ENCODE data around the gene ATP6V0D1. TPM values are rescaled to one million over a fixed set of nuclear protein-coding genes. Genes with fewer than 3 reads are reported as not detected.
A peak's percentile ranks its signal among the peaks of the same experiment; 100 is the strongest.

ATP6V0D1 gene
- total RNA-seq, 2 experiments from 2014 or later: 41.8 to 48.8 TPM

GRCh38 chr16:67454104-67454503, 26.9 kb downstream of the ATP6V0D1 start:
- H3K27ac Mint-ChIP-seq: no peak overlapping the region
- POLR2A ChIA-PET: no interaction called here
- H3K4me1 Mint-ChIP-seq: peaks cover 20% of the 10 kb centered on the region
- no peaks in the 10 kb centered on the region for H3K9me3 Mint-ChIP-seq
- no peaks in the 10 kb centered on the region for H3K27me3 Mint-ChIP-seq
- H3K36me3 Mint-ChIP-seq: peaks cover 3% of the 10 kb centered on the region
- no peak for ATAC-seq (ENCODE audit: low read depth)
- H3K4me3 Mint-ChIP-seq: no peak overlapping the region
- no peak for DNase-seq

- ATAC-seq (ENCODE audit: low read depth) (no peak), DNase-seq (no peak)
- POLR2A ChIA-PET: no interaction called here
- peaks cover 3% of the 10 kb centered on the region for H3K36me3 Mint-ChIP-seq
- H3K4me3 Mint-ChIP-seq: no peak overlapping the region
- no peaks in the 10 kb centered on the region for H3K9me3 Mint-ChIP-seq
- H3K27ac Mint-ChIP-seq: no peak overlapping the region
- peaks cover 13% of the 10 kb centered on the region for H3K4me1 Mint-ChIP-seq
- H3K27me3 Mint-ChIP-seq: no peaks in the 10 kb centered on the region
These were observed 29.1 kb downstream of the ATP6V0D1 start for GRCh38 chr16:67451704-67452435.

- Mint-ChIP-seq H3K27ac (peak overlapping the region; percentile 54), H3K27me3 (no peaks in the 10 kb centered on the region), H3K4me3 (no peak overlapping the region), H3K36me3 (peaks cover 6% of the 10 kb centered on the region), H3K4me1 (peaks cover 7% of the 10 kb centered on the region), H3K9me3 (no peaks in the 10 kb centered on the region)
- DNase-seq: no peak
- no peak for ATAC-seq (ENCODE audit: low read depth)
- POLR2A ChIA-PET: no interaction called here
These were observed 29.8 kb downstream of the ATP6V0D1 start for GRCh38 chr16:67451061-67451703.

GRCh38 chr16:67449739-67450138, 31.2 kb downstream of the ATP6V0D1 start:
- peaks cover 6% of the 10 kb centered on the region for H3K36me3 Mint-ChIP-seq
- H3K27me3 Mint-ChIP-seq: no peaks in the 10 kb centered on the region
- no peak overlapping the region for H3K27ac Mint-ChIP-seq
- no peak overlapping the region for H3K4me3 Mint-ChIP-seq
- ATAC-seq (ENCODE audit: low read depth): no peak
- no peaks in the 10 kb centered on the region for H3K4me1 Mint-ChIP-seq
- no peaks in the 10 kb centered on the region for H3K9me3 Mint-ChIP-seq
- no peak for DNase-seq
- POLR2A ChIA-PET: no interaction called here

GRCh38 chr16:67449336-67449735, 31.6 kb downstream of the ATP6V0D1 start:
- Mint-ChIP-seq H3K4me3 (no peak overlapping the region), H3K36me3 (peaks cover 6% of the 10 kb centered on the region), H3K27ac (no peak overlapping the region), H3K9me3 (no peaks in the 10 kb centered on the region), H3K27me3 (no peaks in the 10 kb centered on the region), H3K4me1 (no peaks in the 10 kb centered on the region)
- ATAC-seq (ENCODE audit: low read depth): no peak
- POLR2A ChIA-PET: no interaction called here
- DNase-seq: no peak

- no peak for DNase-seq
- no peaks in the 10 kb centered on the region for H3K4me1 Mint-ChIP-seq
- H3K27ac Mint-ChIP-seq: no peak overlapping the region
- no peak overlapping the region for H3K4me3 Mint-ChIP-seq
- no peak for ATAC-seq (ENCODE audit: low read depth)
- POLR2A ChIA-PET: interaction anchor here (0.6 kb wide), 1 partner anchor 298 kb away, joined by 3 read pairs; the partner anchor contains the start of gene B3GNT9
- H3K27me3 Mint-ChIP-seq: no peaks in the 10 kb centered on the region
- no peaks in the 10 kb centered on the region for H3K9me3 Mint-ChIP-seq
- peaks cover 6% of the 10 kb centered on the region for H3K36me3 Mint-ChIP-seq
These were observed 32.4 kb downstream of the ATP6V0D1 start for GRCh38 chr16:67448580-67448979.

- DNase-seq (peak; percentile 76), ATAC-seq (ENCODE audit: low read depth) (peak; percentile 74)
- no peaks in the 10 kb centered on the region for H3K4me1 Mint-ChIP-seq
- no peaks in the 10 kb centered on the region for H3K9me3 Mint-ChIP-seq
- peaks cover 6% of the 10 kb centered on the region for H3K36me3 Mint-ChIP-seq
- no peaks in the 10 kb centered on the region for H3K27me3 Mint-ChIP-seq
- no peak overlapping the region for H3K4me3 Mint-ChIP-seq
- no peak overlapping the region for H3K27ac Mint-ChIP-seq
- POLR2A ChIA-PET: no interaction called here
These were observed 33.4 kb downstream of the ATP6V0D1 start for GRCh38 chr16:67447508-67448076.

- Mint-ChIP-seq H3K4me3 (no peak overlapping the region), H3K4me1 (peaks cover under 1% of the 10 kb centered on the region), H3K27ac (peak overlapping the region; percentile 21), H3K27me3 (no peaks in the 10 kb centered on the region), H3K9me3 (no peaks in the 10 kb centered on the region), H3K36me3 (peaks cover 6% of the 10 kb centered on the region)
- POLR2A ChIA-PET: no interaction called here
- DNase-seq: no peak
- no peak for ATAC-seq (ENCODE audit: low read depth)
These were observed 33.9 kb downstream of the ATP6V0D1 start for GRCh38 chr16:67446968-67447507.

- Mint-ChIP-seq H3K27ac (no peak overlapping the region), H3K9me3 (no peaks in the 10 kb centered on the region), H3K4me1 (peaks cover 2% of the 10 kb centered on the region), H3K27me3 (no peaks in the 10 kb centered on the region), H3K4me3 (no peak overlapping the region), H3K36me3 (peaks cover 6% of the 10 kb centered on the region)
- ATAC-seq (ENCODE audit: low read depth) (no peak), DNase-seq (no peak)
- POLR2A ChIA-PET: no interaction called here
These were observed 34.7 kb downstream of the ATP6V0D1 start for GRCh38 chr16:67445913-67446907.

- no peaks in the 10 kb centered on the region for H3K27me3 Mint-ChIP-seq
- no peak overlapping the region for H3K4me3 Mint-ChIP-seq
- H3K4me1 Mint-ChIP-seq: peaks cover 2% of the 10 kb centered on the region
- DNase-seq: no peak
- no peaks in the 10 kb centered on the region for H3K9me3 Mint-ChIP-seq
- H3K27ac Mint-ChIP-seq: no peak overlapping the region
- no peak for ATAC-seq (ENCODE audit: low read depth)
- POLR2A ChIA-PET: no interaction called here
- H3K36me3 Mint-ChIP-seq: peaks cover 4% of the 10 kb centered on the region
These were observed 35.5 kb downstream of the ATP6V0D1 start for GRCh38 chr16:67445441-67445912.

GRCh38 chr16:67445126-67445426, 35.9 kb downstream of the ATP6V0D1 start:
- Mint-ChIP-seq H3K4me1 (peaks cover 2% of the 10 kb centered on the region), H3K9me3 (no peaks in the 10 kb centered on the region), H3K27ac (no peak overlapping the region), H3K4me3 (no peak overlapping the region), H3K27me3 (no peaks in the 10 kb centered on the region), H3K36me3 (peaks cover 4% of the 10 kb centered on the region)
- DNase-seq (no peak), ATAC-seq (ENCODE audit: low read depth) (no peak)
- POLR2A ChIA-PET: no interaction called here

- peaks cover 4% of the 10 kb centered on the region for H3K36me3 Mint-ChIP-seq
These were observed 36.5 kb downstream of the ATP6V0D1 start for GRCh38 chr16:67444259-67445125.

More at GRCh38 chr16:67444259-67445125, 36.5 kb downstream of the ATP6V0D1 start:
- DNase-seq (no peak), ATAC-seq (ENCODE audit: low read depth) (no peak)
- no peak overlapping the region for H3K27ac Mint-ChIP-seq
- H3K4me1 Mint-ChIP-seq: peaks cover 2% of the 10 kb centered on the region
- H3K4me3 Mint-ChIP-seq: no peak overlapping the region
- no peaks in the 10 kb centered on the region for H3K27me3 Mint-ChIP-seq
- POLR2A ChIA-PET: no interaction called here
- no peaks in the 10 kb centered on the region for H3K9me3 Mint-ChIP-seq
